HG03378 (cell line): ENCODE data around the gene CACNA2D4.
"Not testable (repeated sequence)": the region's sequence is repeated elsewhere in the genome, so short reads cannot be mapped to it uniquely, and the experiment has no call there.

Experiments
- ATAC-seq: cut with Tn5 transposase; IDR thresholded peaks from one replicate; pipeline ENCODE4 v1.9.1; 2021; ENCODE audit warnings: mild to moderate bottlenecking, moderate library complexity; ENCODE audit not compliant: unreplicated experiment

CACNA2D4 gene

DNA sequence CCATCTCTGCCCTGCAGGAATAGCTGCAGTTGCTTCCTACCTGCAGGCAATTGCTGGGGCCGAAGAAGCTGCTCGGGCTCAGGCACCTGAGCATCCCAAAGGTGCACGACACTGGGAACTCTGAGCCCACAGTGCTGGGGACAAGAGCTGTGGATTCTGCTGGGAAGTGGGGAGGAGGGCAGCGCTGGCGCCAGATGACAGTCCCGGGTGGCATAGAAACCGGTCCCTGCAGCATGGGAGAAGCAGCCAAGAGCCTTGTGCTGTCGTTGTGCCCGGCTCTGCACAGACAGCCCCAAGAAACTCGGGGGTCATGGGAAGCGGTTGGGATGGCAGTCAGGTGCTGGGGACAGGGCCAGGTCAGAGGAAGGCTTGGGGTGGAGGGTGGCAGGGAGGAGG lies 97.6 kb downstream of the CACNA2D4 start:
- no peak for ATAC-seq

DNA sequence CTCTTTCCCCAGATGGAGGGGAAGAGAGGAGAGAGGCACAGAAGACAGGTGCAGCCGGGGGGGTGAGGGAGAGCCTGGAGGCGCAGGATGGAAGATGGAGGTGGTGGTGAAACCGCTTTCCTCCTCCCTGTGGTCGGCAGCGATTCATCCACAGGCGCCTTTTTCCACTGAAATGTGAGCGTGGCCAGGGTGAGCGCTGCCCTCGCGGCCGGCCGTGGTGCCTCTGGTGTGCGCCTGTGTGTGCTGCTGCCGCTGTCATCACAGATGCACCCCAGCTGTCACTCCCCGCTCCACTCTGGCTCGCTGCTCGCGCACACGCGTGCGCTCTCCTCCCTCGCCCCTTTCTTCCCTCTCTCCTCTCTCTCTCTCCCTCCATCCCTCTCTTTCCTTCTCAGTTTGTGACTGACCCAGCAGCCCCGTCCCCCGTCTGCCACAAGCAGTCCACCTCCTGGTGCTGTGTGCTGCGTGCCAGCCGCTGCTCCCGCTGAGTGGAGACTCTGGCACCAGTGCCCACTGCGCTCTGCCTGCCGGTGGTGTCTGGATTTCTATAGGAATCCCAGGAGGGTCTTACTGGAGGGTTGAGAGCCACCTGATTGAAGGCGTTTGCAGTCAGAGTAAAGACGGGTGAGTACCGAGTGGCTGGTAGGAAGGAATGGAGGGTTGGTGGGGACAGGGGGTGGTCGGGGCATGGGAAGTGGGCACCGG lies 98.1 kb downstream of the CACNA2D4 start, which contains the start of gene LRTM2:
LRTM2 (plus strand) TSS at position 375 of the 705 bp plus-strand sequence. CDS start 7,584 bp downstream, outside the sequence.
- no peak for ATAC-seq

DNA sequence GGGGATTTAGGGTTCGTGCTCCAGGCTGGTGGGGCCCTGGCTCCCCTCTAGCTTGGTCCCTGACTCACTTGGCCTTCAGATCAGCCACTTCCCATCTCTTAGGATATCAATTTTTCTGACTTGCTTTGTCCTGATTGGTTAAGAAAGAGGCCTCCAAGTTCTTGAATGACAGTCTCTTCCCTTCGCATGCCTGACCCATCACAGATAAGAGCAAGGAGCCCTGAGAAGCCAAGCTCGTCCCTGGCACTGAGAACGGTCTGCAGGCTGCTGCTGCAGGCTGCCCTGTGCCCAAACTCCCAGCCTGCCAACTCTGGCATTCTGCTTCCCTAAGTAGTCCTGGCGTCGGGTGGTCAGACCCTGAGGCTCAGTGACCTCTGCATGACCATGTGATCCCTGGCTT lies 98.9 kb downstream of the CACNA2D4 start:
- no peak for ATAC-seq

DNA sequence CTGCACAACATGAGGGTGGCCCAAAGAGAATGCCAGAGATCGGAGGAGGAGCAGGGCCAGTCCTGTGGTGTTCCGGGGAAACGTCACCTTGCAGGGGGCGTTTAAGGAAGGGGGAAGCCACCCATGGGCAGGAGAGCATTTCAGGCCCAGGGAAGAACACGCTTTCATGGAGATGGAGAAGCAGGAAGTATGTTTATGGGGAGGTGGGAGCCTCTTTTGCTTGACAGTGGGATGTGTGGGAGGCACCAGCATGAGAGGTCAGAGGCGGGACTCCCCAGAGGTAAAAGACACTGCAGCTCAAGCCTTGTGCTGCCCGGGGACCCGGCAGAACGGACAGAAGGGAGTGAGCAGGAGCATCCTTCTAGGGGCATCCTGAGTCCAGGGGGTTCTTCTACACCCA lies 99.4 kb downstream of the CACNA2D4 start:
- ATAC-seq: no peak

DNA sequence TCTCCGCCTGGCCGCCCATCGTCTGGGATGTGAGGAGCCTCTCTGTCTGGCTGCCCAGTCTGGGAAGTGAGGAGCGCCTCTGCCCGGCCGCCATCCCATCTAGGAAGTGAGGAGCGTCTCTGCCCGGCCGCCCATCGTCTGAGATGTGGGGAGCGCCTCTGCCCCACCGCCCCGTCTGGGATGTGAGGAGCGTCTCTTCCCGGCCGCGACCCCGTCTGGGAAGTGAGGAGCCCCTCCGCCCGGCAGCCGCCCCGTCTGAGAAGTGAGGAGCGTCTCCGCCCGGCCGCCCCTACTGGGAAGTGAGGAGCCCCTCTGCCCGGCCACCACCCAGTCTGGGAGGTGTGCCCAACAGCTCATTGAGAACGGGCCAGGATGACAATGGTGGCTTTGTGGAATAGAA lies 100.5 kb downstream of the CACNA2D4 start:
- ATAC-seq: not testable (repeated sequence)

DNA sequence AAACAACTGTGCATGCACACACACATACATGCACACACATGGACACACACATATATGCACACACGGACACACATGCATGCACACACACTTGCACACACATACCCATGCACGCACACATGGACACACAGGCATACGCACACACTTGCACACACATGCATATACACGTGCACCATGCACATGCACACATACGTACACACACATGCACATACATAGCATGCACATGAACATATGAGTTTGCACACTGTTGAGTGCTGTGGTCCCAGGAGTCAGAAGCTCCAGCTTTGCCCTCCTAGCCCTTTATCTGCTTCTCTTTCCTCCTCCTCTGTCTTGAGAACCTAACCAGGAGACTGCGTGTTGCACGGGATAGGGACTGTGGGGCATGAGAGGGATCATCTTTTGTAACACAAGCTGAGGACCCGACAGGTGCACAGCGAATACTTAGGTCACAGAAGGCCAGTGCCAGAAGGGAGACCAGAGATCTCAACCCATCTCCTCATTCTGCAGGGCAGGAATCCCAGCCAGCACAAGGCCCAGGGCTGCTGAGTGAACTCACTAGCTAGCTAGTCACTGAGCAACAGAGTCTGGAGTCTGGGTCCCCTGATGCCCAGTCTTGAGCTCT lies 101.6 kb downstream of the CACNA2D4 start:
- ATAC-seq: no peak

DNA sequence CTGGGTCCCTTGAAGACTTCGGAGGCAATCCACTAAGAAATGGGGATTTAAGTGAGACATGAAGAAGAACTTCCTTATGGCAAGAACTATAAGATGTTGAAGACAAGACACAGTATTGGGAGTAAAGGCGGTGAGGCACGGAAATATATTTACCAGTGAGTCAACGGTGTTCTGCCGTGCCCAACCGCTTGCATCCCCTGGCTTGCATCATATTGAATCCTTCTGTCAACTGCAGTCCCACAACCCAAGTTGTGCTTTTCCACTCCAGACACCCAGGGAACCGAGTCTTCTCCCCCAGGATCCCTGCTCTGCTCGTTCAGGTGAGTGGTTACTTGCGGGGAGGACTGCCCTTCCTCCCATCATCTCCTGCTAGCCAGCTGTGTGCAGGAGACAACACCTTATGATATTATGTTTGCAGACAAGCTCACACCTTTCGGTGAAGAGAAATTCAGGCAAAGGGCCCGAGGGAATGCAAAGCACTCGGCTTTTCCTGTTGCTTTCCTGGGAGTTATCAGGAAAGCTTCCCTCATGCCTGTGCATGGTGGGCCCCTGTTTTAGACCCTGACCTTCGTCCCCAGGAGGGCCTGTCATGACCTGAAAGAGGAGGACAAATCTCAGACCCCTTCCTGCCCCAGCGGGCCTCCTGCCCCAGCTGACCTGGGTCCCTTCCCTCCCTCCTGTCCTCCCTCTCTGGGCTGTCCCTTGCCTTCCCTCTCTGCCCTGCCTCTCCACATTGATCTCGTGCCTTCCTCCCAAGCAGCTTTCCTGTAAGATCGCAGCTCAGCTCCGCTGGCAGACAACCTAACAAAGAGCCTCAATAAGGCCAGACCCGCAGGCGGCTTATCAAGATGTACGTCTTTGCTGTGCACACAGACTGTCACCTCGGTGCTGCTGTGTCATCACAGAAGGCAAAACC lies 102.4 kb downstream of the CACNA2D4 start:
- no peak for ATAC-seq

DNA sequence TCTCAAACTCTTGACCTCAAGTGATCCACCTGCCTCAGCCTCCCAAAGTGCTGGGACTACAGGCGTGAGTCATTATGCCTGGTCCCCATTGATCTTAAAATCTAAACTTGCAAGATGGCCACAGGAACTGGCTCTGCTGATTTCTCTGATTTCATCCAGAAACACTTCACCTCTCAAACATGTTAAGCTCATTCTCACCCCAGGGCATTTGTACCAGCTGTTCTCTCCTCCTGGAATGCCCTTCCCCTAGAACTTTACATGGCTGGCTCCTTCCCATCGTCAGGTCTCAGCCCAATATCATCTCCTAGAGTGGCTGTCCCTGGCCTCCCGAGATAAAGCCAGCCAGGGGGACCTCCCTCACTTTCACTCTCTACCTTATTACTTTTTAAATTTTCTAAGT lies 103.3 kb downstream of the CACNA2D4 start:
- ATAC-seq: no peak

DNA sequence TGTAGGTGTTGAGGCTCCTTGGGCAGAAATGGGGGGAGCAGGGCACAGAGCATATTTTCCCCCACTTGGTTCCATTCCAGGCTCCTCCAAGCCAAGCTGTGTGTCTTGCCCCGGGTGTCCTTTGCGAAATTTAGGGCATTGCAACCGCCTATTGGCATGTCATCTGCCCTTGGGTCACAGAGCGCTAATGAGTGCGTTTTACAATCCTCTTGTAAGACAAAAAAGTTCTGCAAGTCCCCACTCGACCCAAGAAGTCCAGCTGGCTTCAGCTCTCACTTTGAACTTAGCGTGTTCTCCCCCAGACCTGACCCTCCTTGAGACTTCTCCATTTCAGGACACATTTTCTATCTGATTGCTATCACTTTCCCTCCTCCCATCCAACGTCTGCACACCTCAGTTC lies 104.2 kb downstream of the CACNA2D4 start:
- ATAC-seq: no peak

DNA sequence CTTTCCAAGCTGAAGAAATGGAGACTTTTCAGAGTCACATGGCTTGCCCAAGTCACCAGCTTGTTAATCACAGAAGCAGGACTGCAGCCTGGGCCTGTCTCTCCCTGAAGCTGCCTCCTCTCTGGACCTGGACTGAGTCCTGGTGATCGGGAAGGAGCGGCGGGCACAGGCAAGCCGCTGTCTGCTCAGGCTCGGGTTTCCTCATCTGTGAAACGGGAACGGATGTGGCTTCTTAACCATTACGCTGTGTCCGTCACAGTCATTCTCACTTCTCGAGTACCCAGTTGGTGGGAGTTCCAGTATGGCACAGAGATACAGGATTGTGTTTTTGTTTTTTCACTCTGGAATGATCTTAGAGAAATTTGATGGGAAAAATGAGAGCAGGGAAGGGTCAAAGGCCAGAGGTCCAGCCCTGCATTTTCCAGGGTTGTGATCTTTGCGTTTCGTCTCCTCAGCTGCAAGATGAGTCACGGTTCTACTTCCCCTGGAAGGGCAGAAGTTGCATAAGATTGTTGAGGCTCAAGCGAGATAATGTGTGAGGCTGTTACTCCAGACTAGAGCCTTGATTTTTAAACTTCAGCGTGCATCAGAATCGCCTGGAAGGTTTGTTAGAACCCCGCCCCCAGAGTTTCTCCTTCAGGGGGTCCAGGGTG lies 105.7 kb downstream of the CACNA2D4 start:
- no peak for ATAC-seq

DNA sequence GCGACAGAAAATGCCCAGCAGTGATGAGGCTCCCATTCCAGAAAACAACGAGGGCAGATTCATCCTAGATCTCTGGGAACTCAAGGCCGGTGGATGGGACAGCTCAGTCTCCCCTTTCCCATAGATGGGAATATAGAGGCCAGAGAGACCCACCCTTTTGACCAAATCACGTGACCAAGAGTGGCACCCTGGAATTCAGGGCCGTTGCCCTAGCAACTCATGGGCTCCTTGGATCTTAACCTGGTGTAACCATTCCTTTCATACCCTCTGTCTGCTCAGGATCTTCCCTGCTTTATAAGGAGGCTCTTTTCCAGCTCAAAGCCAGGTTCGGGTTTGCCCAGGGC lies 106.5 kb downstream of the CACNA2D4 start:
- no peak for ATAC-seq

DNA sequence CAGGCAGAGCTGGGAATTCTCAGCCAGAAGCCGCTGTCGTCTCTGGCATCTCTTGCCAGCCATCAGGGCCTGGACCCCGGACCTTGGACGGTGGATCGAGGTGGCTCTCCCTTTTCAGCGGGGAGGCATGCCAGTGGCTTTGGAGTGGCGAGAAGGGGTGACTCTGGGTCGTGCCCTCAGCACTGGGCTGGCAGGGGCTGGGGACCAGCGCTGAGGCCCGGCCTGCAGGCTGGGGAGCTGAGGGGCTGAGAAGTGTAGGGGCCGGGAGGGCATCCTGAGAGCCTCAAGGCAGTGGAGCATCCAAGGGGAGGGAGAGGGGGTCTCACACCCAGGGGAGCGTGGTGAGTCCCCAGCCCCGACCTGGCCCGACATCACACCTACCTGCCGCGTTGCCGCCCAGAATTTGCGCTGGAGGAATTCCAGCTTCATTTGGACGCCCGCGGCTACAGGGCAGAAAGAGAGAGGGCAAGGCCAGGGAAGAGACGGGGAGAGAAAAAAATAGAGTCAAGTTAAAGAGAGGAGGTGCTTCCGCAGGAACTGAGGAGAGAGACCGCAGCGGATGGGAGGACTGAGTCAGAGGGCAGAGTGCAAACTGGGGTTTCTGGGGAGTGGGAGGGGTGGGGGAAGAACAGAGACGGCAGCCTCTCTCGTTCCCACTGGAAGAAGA lies 107.0 kb downstream of the CACNA2D4 start:
- ATAC-seq: no peak

DNA sequence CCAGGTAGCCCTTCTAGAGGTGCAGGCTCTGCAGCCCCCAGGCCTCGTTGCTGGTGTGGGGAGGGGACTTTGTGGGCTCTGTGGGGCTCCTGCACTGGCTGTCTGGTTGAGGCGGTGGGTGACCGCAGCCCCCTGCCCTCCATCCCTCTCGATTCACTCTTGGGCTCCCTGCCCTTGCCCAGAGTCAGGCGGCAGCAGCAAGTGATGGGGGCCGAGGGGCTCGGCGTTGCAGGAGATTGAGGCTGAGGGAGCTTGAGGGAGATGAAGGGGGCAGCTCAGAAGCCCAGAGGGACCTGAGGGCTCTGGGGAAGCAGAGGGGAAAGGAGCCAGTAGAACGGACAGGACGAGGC lies 107.5 kb downstream of the CACNA2D4 start:
- ATAC-seq: no peak

DNA sequence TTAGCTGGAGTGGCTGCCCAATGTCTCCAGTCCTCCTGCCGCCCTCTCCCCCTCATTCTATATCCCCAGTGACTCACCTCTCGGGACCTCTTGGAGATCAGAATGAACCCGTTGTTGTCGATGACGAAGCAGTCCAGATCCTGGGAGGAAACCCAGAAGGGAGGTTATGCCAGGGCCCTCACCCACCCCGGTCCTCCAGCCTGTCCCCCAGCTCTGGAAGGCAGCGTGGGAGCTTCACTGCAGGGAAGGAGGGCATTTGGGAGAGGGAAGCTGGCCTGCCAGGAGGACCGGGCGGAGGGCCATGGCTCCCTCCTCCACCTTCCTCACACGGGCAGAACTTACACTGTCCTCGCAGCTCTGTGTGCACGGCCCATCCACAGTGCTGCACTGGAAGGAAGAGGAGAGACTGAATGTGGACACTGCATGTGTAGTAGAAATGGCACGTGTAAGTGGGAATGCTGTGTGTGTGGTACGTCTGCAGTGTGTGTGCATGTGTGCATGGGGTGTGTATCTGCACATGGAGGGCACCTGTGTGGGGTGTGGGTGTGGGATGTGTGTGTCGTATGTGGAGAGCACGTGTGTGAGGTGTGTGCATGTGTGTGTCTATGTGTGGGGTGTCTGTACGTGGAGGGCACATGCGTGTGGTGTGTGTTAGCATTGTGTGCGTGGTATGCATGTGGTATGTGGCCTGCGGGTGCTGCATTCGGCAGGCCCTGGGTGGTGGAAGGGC lies 108.1 kb downstream of the CACNA2D4 start:
- ATAC-seq: no peak

DNA sequence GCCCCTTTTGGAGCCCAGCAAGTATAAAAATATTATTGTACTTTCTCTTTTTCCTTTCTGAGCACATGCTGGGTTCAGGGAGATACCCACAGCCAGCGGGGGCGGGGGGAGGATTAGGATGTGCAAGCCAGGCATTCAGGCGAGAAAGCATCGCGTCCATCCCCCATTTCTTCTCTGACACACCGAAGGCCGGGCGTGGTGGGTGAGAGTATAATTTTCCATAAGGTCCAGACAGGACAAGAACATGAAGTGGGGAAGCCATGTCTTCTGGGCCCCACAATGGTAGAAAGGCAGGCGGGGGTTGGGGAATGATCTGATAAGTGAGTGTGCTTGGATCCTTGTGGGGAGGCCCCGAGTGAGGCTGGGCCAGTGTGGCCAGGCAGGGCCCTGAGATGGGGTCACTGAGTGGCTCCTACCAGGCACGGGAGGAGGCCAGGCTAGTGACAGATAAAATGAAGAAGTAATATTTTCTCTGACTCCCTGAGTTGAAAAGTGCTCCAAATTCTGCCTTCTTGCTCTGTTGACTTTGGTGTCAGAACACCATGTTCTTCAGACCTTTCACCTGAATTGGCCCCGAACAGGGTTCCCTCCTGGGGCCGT lies 108.8 kb downstream of the CACNA2D4 start:
- ATAC-seq: no peak

DNA sequence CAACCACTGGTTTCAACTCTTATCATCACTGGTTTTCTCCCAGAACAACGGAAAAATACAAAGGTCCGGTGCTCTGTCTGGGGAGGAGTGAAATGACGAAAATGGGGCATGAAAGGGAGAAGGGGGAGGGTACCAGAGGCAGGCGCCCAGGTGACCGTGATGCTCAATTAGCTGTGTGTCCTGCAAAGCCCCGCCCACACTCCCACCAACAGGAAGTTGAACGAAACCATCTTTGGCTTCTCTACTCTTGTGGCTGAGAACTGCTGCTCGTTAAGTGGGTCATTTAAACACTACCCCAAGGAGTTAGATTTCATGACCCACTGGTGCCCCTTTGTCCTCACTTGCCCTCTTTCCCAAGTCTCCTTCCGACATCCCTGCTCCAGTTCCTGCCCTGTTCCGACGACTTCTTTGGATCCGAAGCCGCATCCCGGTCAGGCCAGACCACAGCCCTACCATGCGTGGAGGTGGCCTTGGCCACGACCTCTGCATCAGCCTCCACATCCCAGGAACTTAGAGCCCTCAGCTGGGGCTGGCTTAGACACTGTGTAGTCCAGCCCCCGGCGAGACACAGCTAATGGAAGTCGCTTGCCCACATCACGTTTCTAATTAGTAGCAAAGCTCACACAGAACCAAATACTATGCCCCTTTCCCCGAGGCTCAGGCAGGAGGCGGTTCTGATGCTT lies 109.5 kb downstream of the CACNA2D4 start:
- ATAC-seq: no peak

DNA sequence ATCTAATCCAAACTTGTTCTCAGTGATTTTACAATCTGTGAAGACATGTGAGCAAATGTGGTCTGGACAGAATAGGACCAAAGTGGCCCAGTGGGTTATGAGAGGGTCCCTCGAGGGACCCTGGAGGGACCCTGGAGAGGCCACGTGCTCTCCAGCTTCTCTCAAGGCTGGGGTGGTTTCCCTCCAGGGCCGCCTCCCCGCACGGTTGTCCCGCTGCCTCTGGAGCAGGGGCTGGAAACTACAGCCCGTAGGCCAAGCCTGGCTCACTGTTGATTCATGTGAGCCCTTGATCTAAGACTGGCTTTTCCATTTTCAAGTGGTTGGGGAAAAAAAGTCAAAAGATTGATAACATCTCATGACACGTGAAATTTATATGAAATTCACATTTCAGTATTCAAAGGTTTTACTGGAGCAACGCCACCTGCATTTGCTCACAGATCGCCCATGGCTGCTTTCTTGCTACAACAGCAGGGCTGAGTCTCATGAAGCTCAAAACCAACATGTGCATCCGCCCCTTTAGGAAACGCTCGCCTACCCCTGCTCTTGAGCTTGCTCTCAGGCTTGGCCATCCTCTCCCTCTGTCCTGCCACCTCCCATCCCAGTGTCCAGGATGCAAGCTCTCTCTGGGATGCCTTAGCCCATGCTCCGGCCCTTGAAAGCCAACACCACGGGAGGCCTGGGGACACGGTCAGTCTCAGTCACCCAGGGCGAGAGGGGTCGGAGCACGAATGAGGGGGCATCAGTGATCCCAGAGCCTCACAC lies 110.2 kb downstream of the CACNA2D4 start:
- no peak for ATAC-seq

DNA sequence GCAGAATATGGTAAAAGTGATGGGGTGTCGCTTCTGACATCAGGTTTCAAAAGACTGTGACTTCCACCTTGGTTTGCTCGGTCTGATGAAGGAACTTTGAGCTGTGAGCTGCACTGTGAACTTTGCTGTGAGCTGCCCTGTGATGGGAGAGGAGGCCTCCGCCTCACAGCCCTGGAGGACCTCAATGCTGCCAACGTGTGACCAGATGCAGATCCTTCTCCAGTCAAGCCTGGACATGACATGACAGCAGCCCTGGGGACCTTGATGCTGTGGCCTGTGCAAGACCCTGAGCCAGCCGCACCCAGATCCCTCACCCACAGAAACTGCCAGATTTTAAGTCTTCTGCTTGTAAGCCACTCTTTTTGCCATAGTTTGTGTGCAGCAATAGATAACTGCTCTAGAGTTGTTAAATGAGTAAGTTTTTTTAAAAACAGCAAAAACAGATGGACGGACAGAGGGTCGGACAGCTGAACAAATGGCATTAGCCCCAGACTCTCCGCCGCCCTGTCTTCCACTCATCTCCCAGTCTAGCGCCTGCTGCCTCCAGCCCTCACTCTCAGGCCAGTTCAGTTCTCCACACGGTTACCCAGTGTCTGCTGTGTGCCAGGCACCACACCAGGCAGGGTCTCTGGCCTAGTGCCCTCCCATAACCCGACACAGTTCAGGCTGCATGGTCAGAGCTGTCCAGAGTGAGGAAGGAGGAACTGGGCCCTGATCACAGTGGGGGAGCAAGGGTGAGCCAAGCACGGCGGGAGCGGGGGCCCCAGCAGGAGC lies 111.2 kb downstream of the CACNA2D4 start:
- ATAC-seq: no peak
